BLaER1 treated with 17β-estradiol and CSF1 and Interleukin-3, amounts not matched to agents 10 nM and 100 nM (cell line): Measurements from ENCODE around the gene KRTAP3-2.

Experiments used
- H3K27ac ChIP-seq, 11 experiments: shearing (Covaris generic); formaldehyde crosslinking; 2 replicates each; pipeline ENCODE4 v1.8.1; 2022
- H3K27me3 ChIP-seq, 11 experiments: shearing (Covaris generic); formaldehyde crosslinking; 2 replicates each; pipeline ENCODE4 v1.8.1; 2022
- H3K36me3 ChIP-seq, 11 experiments: shearing (Covaris generic); formaldehyde crosslinking; 2 replicates each; pipeline ENCODE4 v1.8.1; 2022
- H3K4me1 ChIP-seq, 10 experiments: shearing (Covaris generic); formaldehyde crosslinking; 2 replicates each; pipeline ENCODE4 v1.8.1; 2022
- H3K4me2 ChIP-seq, 11 experiments: shearing (Covaris generic); formaldehyde crosslinking; 2 replicates each; pipeline ENCODE4 v1.8.1; 2022
- H3K4me3 ChIP-seq, 10 experiments: shearing (Covaris generic); formaldehyde crosslinking; 2 replicates each; pipeline ENCODE4 v1.8.1; 2022
- H3K9ac ChIP-seq, 11 experiments: shearing (Covaris generic); formaldehyde crosslinking; 2 replicates each; pipeline ENCODE4 v1.8.1; 2022
- H3K9me3 ChIP-seq, 11 experiments: shearing (Covaris generic); formaldehyde crosslinking; replicated peaks in 1 of 11; 2 replicates each; pipeline ENCODE4 v1.8.1; 2022
- H4K20me1 ChIP-seq, 11 experiments: shearing (Covaris generic); formaldehyde crosslinking; 2 replicates each; pipeline ENCODE4 v1.8.1; 2022
- Cebpa-rat ChIP-seq, 11 experiments: shearing (Covaris generic); IDR thresholded peaks; 2 replicates each; pipeline ENCODE4 v1.8.1; 2022

KRTAP3-2 gene

GRCh38 chr17:40978575-40979151, 21.0 kb downstream of the KRTAP3-2 start:
- no peaks in the 10 kb centered on the region for H4K20me1 ChIP-seq
- no peak for TF ChIP-seq Cebpa-rat (IDR thresholded peaks at IDR 0.05)
- H3K27ac ChIP-seq: no peak overlapping the region
- no peak overlapping the region for H3K9ac ChIP-seq
- H3K27me3 ChIP-seq: no peaks in the 10 kb centered on the region
- H3K36me3 ChIP-seq: no peaks in the 10 kb centered on the region
- no peak overlapping the region for H3K4me3 ChIP-seq
- H3K9me3 ChIP-seq: no peaks in the 10 kb centered on the region
- H3K4me1 ChIP-seq: no peaks in the 10 kb centered on the region
- no peak overlapping the region for H3K4me2 ChIP-seq

GRCh38 chr17:40975516-40975915, 24.2 kb downstream of the KRTAP3-2 start:
- Histone ChIP-seq H3K4me2 (no peak overlapping the region), H3K4me1 (no peaks in the 10 kb centered on the region), H3K9ac (no peak overlapping the region), H4K20me1 (no peaks in the 10 kb centered on the region), H3K27me3 (no peaks in the 10 kb centered on the region), H3K36me3 (no peaks in the 10 kb centered on the region), H3K27ac (no peak overlapping the region), H3K4me3 (no peak overlapping the region), H3K9me3 (no peaks in the 10 kb centered on the region)
- TF ChIP-seq Cebpa-rat (IDR thresholded peaks at IDR 0.05): no peak

- Histone ChIP-seq H3K9me3 (no peaks in the 10 kb centered on the region), H3K27me3 (no peaks in the 10 kb centered on the region)
These were observed 25.3 kb downstream of the KRTAP3-2 start for GRCh38 chr17:40974366-40974765.

GRCh38 chr17:40967582-40967981, 32.1 kb downstream of the KRTAP3-2 start:
- Histone ChIP-seq H3K9ac (no peak overlapping the region), H3K36me3 (no peaks in the 10 kb centered on the region), H3K4me2 (no peak overlapping the region), H3K4me1 (no peaks in the 10 kb centered on the region), H3K9me3 (peaks cover 0 to 11% (median 0%) of the 10 kb centered on the region in 11 experiments; a peak in 8 of 22 replicates), H3K27me3 (no peaks in the 10 kb centered on the region), H3K4me3 (no peak overlapping the region), H3K27ac (no peak overlapping the region), H4K20me1 (no peaks in the 10 kb centered on the region)
- TF ChIP-seq Cebpa-rat (IDR thresholded peaks at IDR 0.05): no peak

More at GRCh38 chr17:40974366-40974765, 25.3 kb downstream of the KRTAP3-2 start:
- Histone ChIP-seq H3K4me1 (no peaks in the 10 kb centered on the region), H3K9ac (no peak overlapping the region), H3K36me3 (no peaks in the 10 kb centered on the region), H3K4me3 (no peak overlapping the region), H4K20me1 (no peaks in the 10 kb centered on the region), H3K27ac (no peak overlapping the region), H3K4me2 (no peak overlapping the region)
- no peak for TF ChIP-seq Cebpa-rat (IDR thresholded peaks at IDR 0.05)

- H4K20me1 ChIP-seq: no peaks in the 10 kb centered on the region
- H3K4me3 ChIP-seq: no peak within 1 kb of the TSS
- no peak within 1 kb of the TSS for H3K9ac ChIP-seq
- H3K27ac ChIP-seq: no peak within 1 kb of the TSS
- peaks cover 0 to 11% (median 0%) of the 10 kb centered on the region in 11 experiments; a peak in 8 of 22 replicates for H3K9me3 ChIP-seq
- TF ChIP-seq Cebpa-rat (IDR thresholded peaks at IDR 0.05): no peak
- H3K4me1 ChIP-seq: no peaks in the 10 kb centered on the region
- no peaks in the 10 kb centered on the region for H3K36me3 ChIP-seq
- H3K27me3 ChIP-seq: no peaks in the 10 kb centered on the region
- H3K4me2 ChIP-seq: no peak within 1 kb of the TSS
These were observed 32.9 kb downstream of the KRTAP3-2 start, which contains the start of gene KRT39 for GRCh38 chr17:40966848-40967247. KRT39 (minus strand) TSS chr17:40966948; CDS start chr17:40966856, 92 bp downstream.

- H4K20me1 ChIP-seq: no peaks in the 10 kb centered on the region
- no peaks in the 10 kb centered on the region for H3K27me3 ChIP-seq
- peaks cover 0 to 11% (median 0%) of the 10 kb centered on the region in 11 experiments; a peak in 8 of 22 replicates for H3K9me3 ChIP-seq
- no peak overlapping the region for H3K4me2 ChIP-seq
- no peaks in the 10 kb centered on the region for H3K36me3 ChIP-seq
- no peak for TF ChIP-seq Cebpa-rat (IDR thresholded peaks at IDR 0.05)
- no peak overlapping the region for H3K4me3 ChIP-seq
- no peak overlapping the region for H3K27ac ChIP-seq
- H3K9ac ChIP-seq: no peak overlapping the region
- no peaks in the 10 kb centered on the region for H3K4me1 ChIP-seq
These were observed 35.9 kb downstream of the KRTAP3-2 start for GRCh38 chr17:40963838-40964237.

GRCh38 chr17:40962059-40962561, 37.6 kb downstream of the KRTAP3-2 start:
- H3K4me3 ChIP-seq: no peak overlapping the region
- no peak for TF ChIP-seq Cebpa-rat (IDR thresholded peaks at IDR 0.05)

GRCh38 chr17:40961591-40961990, 38.1 kb downstream of the KRTAP3-2 start:
- no peak overlapping the region for H3K4me3 ChIP-seq
- no peak overlapping the region for H3K27ac ChIP-seq
- H4K20me1 ChIP-seq: no peaks in the 10 kb centered on the region
- TF ChIP-seq Cebpa-rat (IDR thresholded peaks at IDR 0.05): no peak
- H3K4me1 ChIP-seq: peaks cover 0 to 9% (median 2%) of the 10 kb centered on the region in 10 experiments; a peak in 8 of 20 replicates
- H3K9ac ChIP-seq: no peak overlapping the region
- peaks cover 0 to 11% (median 0%) of the 10 kb centered on the region in 11 experiments; a peak in 8 of 22 replicates for H3K9me3 ChIP-seq
- no peak overlapping the region for H3K4me2 ChIP-seq
- H3K27me3 ChIP-seq: no peaks in the 10 kb centered on the region
- no peaks in the 10 kb centered on the region for H3K36me3 ChIP-seq

More at GRCh38 chr17:40962059-40962561, 37.6 kb downstream of the KRTAP3-2 start:
- Histone ChIP-seq H3K27ac (no peak overlapping the region), H3K9me3 (peaks cover 0 to 11% (median 0%) of the 10 kb centered on the region in 11 experiments; a peak in 8 of 22 replicates), H3K4me1 (peaks cover 0 to 4% (median 0%) of the 10 kb centered on the region in 10 experiments; a peak in 6 of 20 replicates), H4K20me1 (no peaks in the 10 kb centered on the region), H3K36me3 (no peaks in the 10 kb centered on the region), H3K4me2 (no peak overlapping the region), H3K9ac (no peak overlapping the region), H3K27me3 (no peaks in the 10 kb centered on the region)

- Histone ChIP-seq H3K4me2 (no peak overlapping the region), H3K4me1 (peaks cover 0 to 17% (median 2%) of the 10 kb centered on the region in 10 experiments; a peak in 8 of 20 replicates), H3K4me3 (no peak overlapping the region), H3K36me3 (no peaks in the 10 kb centered on the region), H3K27ac (no peak overlapping the region), H3K9ac (no peak overlapping the region), H3K9me3 (peaks cover 0 to 11% (median 0%) of the 10 kb centered on the region in 11 experiments; a peak in 8 of 22 replicates), H3K27me3 (no peaks in the 10 kb centered on the region), H4K20me1 (no peaks in the 10 kb centered on the region)
- no peak for TF ChIP-seq Cebpa-rat (IDR thresholded peaks at IDR 0.05)
These were observed 39.6 kb downstream of the KRTAP3-2 start for GRCh38 chr17:40960144-40960543.
